T-helper 2 cell (primary cell): ENCODE measurements around the gene ATXN7L2.

Experiments
- DNase-seq, 5 experiments: peaks; one replicate each; pipeline versions ENCODE4 v3.0.0 to v3.0.0-alpha.2; 2012 to 2022

The ATXN7L2 gene

GRCh38 chr1:109527846-109528695 lies 44.4 kb downstream of the ATXN7L2 start:
- no peak for DNase-seq

- DNase-seq = no peak
Observed at GRCh38 chr1:109528712-109529111, 45.0 kb downstream of the ATXN7L2 start.

GRCh38 chr1:109529881-109530456 lies 46.3 kb downstream of the ATXN7L2 start:
- no peak for DNase-seq

GRCh38 chr1:109530457-109531087 lies 46.9 kb downstream of the ATXN7L2 start:
- no peak for DNase-seq

GRCh38 chr1:109531380-109531779 lies 47.7 kb downstream of the ATXN7L2 start:
- DNase-seq = no peak

- no peak for DNase-seq
Observed at GRCh38 chr1:109531826-109532364, 48.2 kb downstream of the ATXN7L2 start.

- peak; percentile 76 to 91 (median 83) for DNase-seq
Observed at GRCh38 chr1:109532365-109533136, 48.8 kb downstream of the ATXN7L2 start.

GRCh38 chr1:109534307-109534858 lies 50.7 kb downstream of the ATXN7L2 start:
- DNase-seq = no peak

- no peak for DNase-seq
Observed at GRCh38 chr1:109535481-109535880, 51.8 kb downstream of the ATXN7L2 start.

GRCh38 chr1:109535971-109536491 lies 52.3 kb downstream of the ATXN7L2 start:
- DNase-seq = no peak

GRCh38 chr1:109537450-109538178 lies 53.9 kb downstream of the ATXN7L2 start:
- DNase-seq = no peak

GRCh38 chr1:109538827-109539555 lies 55.3 kb downstream of the ATXN7L2 start:
- no peak for DNase-seq

GRCh38 chr1:109539676-109540075 lies 56.0 kb downstream of the ATXN7L2 start, which contains the start of gene GPR61:
Gene GPR61, plus strand, starts transcription at chr1:109539872. Its CDS starts 3,151 bp downstream, at chr1:109543023.
- DNase-seq = no peak

GRCh38 chr1:109541102-109541501 lies 57.4 kb downstream of the ATXN7L2 start:
- DNase-seq = no peak
